HUES48 (cell line): Measurements from ENCODE around the gene FOXC1.
A peak's percentile ranks its signal among the peaks of the same experiment; 100 is the strongest.

Experiments
- H3K27ac ChIP-seq: one replicate; pipeline ENCODE4 v1.7.0; 2013; ENCODE audit warnings: low read depth, low read length, inconsistent platforms
- H3K27me3 ChIP-seq: 2 replicates; pipeline ENCODE4 v1.6.1; 2013; ENCODE audit warnings: mild to moderate bottlenecking, low read length; ENCODE audit not compliant: control insufficient read depth, insufficient read depth
- H3K36me3 ChIP-seq: 2 replicates; pipeline ENCODE4 v1.6.1; 2013; ENCODE audit warnings: low read length; ENCODE audit not compliant: control insufficient read depth, insufficient read depth
- H3K4me1 ChIP-seq: 2 replicates; pipeline ENCODE4 v1.6.1; 2013; ENCODE audit warnings: mild to moderate bottlenecking, low read length; ENCODE audit not compliant: control insufficient read depth, insufficient read depth
- H3K4me3 ChIP-seq: 2 replicates; pipeline ENCODE4 v1.5.1; 2013; ENCODE audit warnings: mild to moderate bottlenecking, low read depth, low read length
- H3K9ac ChIP-seq: 2 replicates; pipeline ENCODE4 v1.6.1; 2013; ENCODE audit warnings: mild to moderate bottlenecking, low read depth, low read length, moderate library complexity
- H3K9me3 ChIP-seq: 2 replicates; pipeline ENCODE4 v1.6.1; 2013; ENCODE audit warnings: low read length; ENCODE audit not compliant: control insufficient read depth, insufficient read depth

The FOXC1 gene

GRCh38 chr6:1609648-1610496 is at the start of gene FOXC1:
TSS of gene FOXC1 (plus strand) at chr6:1609915. CDS start at chr6:1610446, 531 bp downstream.
- Histone ChIP-seq H3K4me1 (peaks cover 35% of the 10 kb centered on the region), H3K9me3 (no peaks in the 10 kb centered on the region), H3K27ac (no peak within 1 kb of the TSS), H3K27me3 (peaks cover 98% of the 10 kb centered on the region), H3K4me3 (peak within 1 kb of the TSS; percentile 50), H3K36me3 (no peaks in the 10 kb centered on the region), H3K9ac (no peak within 1 kb of the TSS)

- H3K4me3 ChIP-seq, result no peak overlapping the region
- no peaks in the 10 kb centered on the region for H3K36me3 ChIP-seq
- H3K9me3 ChIP-seq, result no peaks in the 10 kb centered on the region
- H3K4me1 ChIP-seq, result peaks cover 7% of the 10 kb centered on the region
- H3K27me3 ChIP-seq, result peaks cover under 1% of the 10 kb centered on the region
- H3K9ac ChIP-seq, result no peak overlapping the region
- no peak overlapping the region for H3K27ac ChIP-seq
These were observed 49.2 kb upstream of the FOXC1 start for GRCh38 chr6:1560281-1561058.

- H3K27me3 ChIP-seq, result no peaks in the 10 kb centered on the region; the same call in 1 of the 2 replicates
- H3K4me1 ChIP-seq, result peaks cover 4% of the 10 kb centered on the region
- no peak overlapping the region for H3K9ac ChIP-seq
- no peaks in the 10 kb centered on the region for H3K36me3 ChIP-seq
- no peaks in the 10 kb centered on the region for H3K9me3 ChIP-seq
- H3K27ac ChIP-seq, result no peak overlapping the region
- H3K4me3 ChIP-seq, result no peak overlapping the region
These were observed 48.4 kb upstream of the FOXC1 start for GRCh38 chr6:1561355-1561754.

- Histone ChIP-seq H3K4me1 (no peaks in the 10 kb centered on the region), H3K36me3 (no peaks in the 10 kb centered on the region), H3K27me3 (no peaks in the 10 kb centered on the region; the same call in 1 of the 2 replicates), H3K27ac (no peak overlapping the region), H3K9me3 (no peaks in the 10 kb centered on the region), H3K9ac (no peak overlapping the region), H3K4me3 (no peak overlapping the region)
These were observed 47.4 kb upstream of the FOXC1 start for GRCh38 chr6:1562171-1562955.

GRCh38 chr6:1569377-1569776 is 40.3 kb upstream of the FOXC1 start:
- peaks cover 8% of the 10 kb centered on the region; the same call in 1 of the 2 replicates for H3K4me1 ChIP-seq
- H3K27me3 ChIP-seq, result no peaks in the 10 kb centered on the region; the same call in 1 of the 2 replicates
- no peaks in the 10 kb centered on the region for H3K9me3 ChIP-seq
- no peak overlapping the region for H3K4me3 ChIP-seq
- no peak overlapping the region for H3K27ac ChIP-seq
- no peak overlapping the region for H3K9ac ChIP-seq
- no peaks in the 10 kb centered on the region for H3K36me3 ChIP-seq

GRCh38 chr6:1570848-1571247 is 38.9 kb upstream of the FOXC1 start:
- no peaks in the 10 kb centered on the region for H3K27me3 ChIP-seq
- H3K9ac ChIP-seq, result no peak overlapping the region
- no peaks in the 10 kb centered on the region for H3K9me3 ChIP-seq
- H3K27ac ChIP-seq, result no peak overlapping the region
- peaks cover 21% of the 10 kb centered on the region for H3K4me1 ChIP-seq
- no peaks in the 10 kb centered on the region for H3K36me3 ChIP-seq
- H3K4me3 ChIP-seq, result no peak overlapping the region

- H3K36me3 ChIP-seq, result no peaks in the 10 kb centered on the region
- no peak overlapping the region for H3K4me3 ChIP-seq
- no peak overlapping the region for H3K9ac ChIP-seq
- no peaks in the 10 kb centered on the region for H3K27me3 ChIP-seq
- H3K4me1 ChIP-seq, result peaks cover 29% of the 10 kb centered on the region
- no peak overlapping the region for H3K27ac ChIP-seq
- no peaks in the 10 kb centered on the region for H3K9me3 ChIP-seq
These were observed 36.8 kb upstream of the FOXC1 start for GRCh38 chr6:1572892-1573291.

- Histone ChIP-seq H3K9me3 (no peaks in the 10 kb centered on the region), H3K27ac (peak overlapping the region; percentile 74), H3K9ac (no peak overlapping the region), H3K27me3 (no peaks in the 10 kb centered on the region), H3K36me3 (no peaks in the 10 kb centered on the region), H3K4me3 (no peak overlapping the region), H3K4me1 (peaks cover 29% of the 10 kb centered on the region)
These were observed 35.5 kb upstream of the FOXC1 start for GRCh38 chr6:1574083-1574761.

GRCh38 chr6:1574890-1575209 is 34.9 kb upstream of the FOXC1 start:
- Histone ChIP-seq H3K27me3 (no peaks in the 10 kb centered on the region), H3K36me3 (no peaks in the 10 kb centered on the region), H3K27ac (peak overlapping the region; percentile 74), H3K9ac (no peak overlapping the region), H3K4me3 (no peak overlapping the region), H3K9me3 (no peaks in the 10 kb centered on the region), H3K4me1 (peaks cover 29% of the 10 kb centered on the region)

GRCh38 chr6:1575210-1576041 is 34.3 kb upstream of the FOXC1 start:
- H3K4me1 ChIP-seq, result peaks cover 29% of the 10 kb centered on the region
- H3K36me3 ChIP-seq, result no peaks in the 10 kb centered on the region
- H3K9ac ChIP-seq, result no peak overlapping the region
- no peaks in the 10 kb centered on the region for H3K9me3 ChIP-seq
- no peak overlapping the region for H3K4me3 ChIP-seq
- H3K27me3 ChIP-seq, result no peaks in the 10 kb centered on the region
- peak overlapping the region; percentile 74 for H3K27ac ChIP-seq
